ENCODE results near the gene ASB11. TPM values are rescaled to one million over a fixed set of nuclear protein-coding genes. Genes with fewer than 3 reads are reported as not detected.

ASB11 gene
- total RNA-seq, 1 donor from 2014 or later, result not detected

DNA sequence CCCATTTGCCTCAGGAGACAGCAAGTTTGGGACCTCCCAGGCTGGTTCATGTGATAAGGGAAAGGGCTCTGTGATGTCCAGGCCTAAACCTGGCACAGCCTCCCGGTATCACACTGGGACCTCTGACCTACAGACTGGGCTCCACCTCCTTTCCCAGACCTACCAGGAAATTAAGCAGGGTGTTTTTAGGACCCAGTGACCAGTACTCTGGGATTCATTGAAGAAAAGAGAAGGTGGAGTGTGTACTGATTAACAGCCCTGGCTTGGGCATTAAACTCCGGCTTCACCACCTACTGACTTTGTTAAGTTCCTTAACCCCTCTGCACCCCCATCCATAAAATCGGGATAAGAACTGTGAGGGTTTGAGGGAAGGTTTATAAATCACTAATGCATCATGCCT lies 74.1 kb downstream of the ASB11 start:
- Histone ChIP-seq H3K27ac (no peak overlapping the region), H3K9me3 (no peaks in the 10 kb centered on the region), H3K36me3 (no peaks in the 10 kb centered on the region), H3K4me3 (no peak overlapping the region), H3K27me3 (no peaks in the 10 kb centered on the region), H3K4me1 (no peaks in the 10 kb centered on the region)
- intact Hi-C loops (cut with DNase I), result no loop called here
- TF ChIP-seq POLR2A (IDR thresholded peaks at IDR 0.05) (no peak), CTCF (IDR thresholded peaks at IDR 0.05) (no peak)
- DNase-seq (ENCODE audit: extremely low spot score in 2 of 2), result no peak

DNA sequence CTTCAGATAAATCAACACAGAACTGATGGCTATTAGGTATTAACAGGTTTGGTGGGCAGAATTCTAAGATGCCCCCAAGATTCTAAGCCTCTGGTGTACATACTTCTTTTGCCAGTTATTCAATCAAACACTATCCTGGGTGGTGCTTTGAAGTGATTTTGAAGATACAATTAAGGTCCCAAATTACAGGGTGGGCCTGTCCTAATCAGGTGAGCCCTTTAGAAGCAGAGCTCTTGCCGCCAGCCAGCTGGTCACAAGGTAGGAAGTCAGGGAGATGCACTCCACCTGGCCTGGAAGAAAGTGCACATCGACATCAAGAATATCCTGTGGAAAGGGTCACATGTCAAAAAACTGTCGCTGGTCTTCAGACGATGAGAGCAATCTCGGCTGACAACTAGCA lies 75.0 kb downstream of the ASB11 start:
- no peaks in the 10 kb centered on the region for H3K9me3 ChIP-seq
- H3K4me1 ChIP-seq, result no peaks in the 10 kb centered on the region
- no peak overlapping the region for H3K4me3 ChIP-seq
- no peaks in the 10 kb centered on the region for H3K36me3 ChIP-seq
- no peaks in the 10 kb centered on the region for H3K27me3 ChIP-seq
- no peak for DNase-seq (ENCODE audit: extremely low spot score in 2 of 2)
- no peak for TF ChIP-seq POLR2AphosphoS5 (IDR thresholded peaks at IDR 0.05; ENCODE audit: insufficient read depth in 1 of 2, low read depth in 1 of 2)
- no peak for TF ChIP-seq CTCF (IDR thresholded peaks at IDR 0.05)
- no peak for TF ChIP-seq POLR2A (IDR thresholded peaks at IDR 0.05)
- no peak overlapping the region for H3K27ac ChIP-seq
- intact Hi-C loops (cut with DNase I), result no loop called here

DNA sequence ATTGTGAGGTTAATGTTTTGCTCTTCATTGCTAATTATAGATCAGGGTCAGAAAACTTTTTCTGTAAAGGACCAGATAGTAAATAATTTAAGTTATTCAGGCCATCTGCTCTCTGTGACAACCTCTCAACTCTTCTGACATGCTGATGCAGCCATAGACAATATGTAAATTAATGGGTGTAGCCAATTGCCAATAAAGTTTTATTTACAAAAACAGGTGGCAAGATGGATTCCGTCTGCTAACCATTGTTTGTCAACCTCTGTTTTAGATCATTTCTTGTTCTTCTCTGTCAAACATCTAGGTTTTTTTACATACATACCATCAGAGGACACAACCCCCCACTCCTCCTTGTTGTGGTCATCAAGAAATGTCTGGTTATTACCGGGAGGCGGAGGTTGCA lies 79.3 kb downstream of the ASB11 start:
- no peak for TF ChIP-seq CTCF (IDR thresholded peaks at IDR 0.05)
- TF ChIP-seq POLR2A (IDR thresholded peaks at IDR 0.05), result no peak
- no peak for TF ChIP-seq POLR2AphosphoS5 (IDR thresholded peaks at IDR 0.05; ENCODE audit: insufficient read depth in 1 of 2, low read depth in 1 of 2)
- intact Hi-C loops (cut with DNase I), result no loop called here
- DNase-seq (ENCODE audit: extremely low spot score in 2 of 2), result no peak
- H3K36me3 ChIP-seq, result no peaks in the 10 kb centered on the region
- H3K9me3 ChIP-seq, result no peaks in the 10 kb centered on the region
- no peak overlapping the region for H3K4me3 ChIP-seq
- no peaks in the 10 kb centered on the region for H3K27me3 ChIP-seq
- no peak overlapping the region for H3K27ac ChIP-seq
- H3K4me1 ChIP-seq, result no peaks in the 10 kb centered on the region

- Histone ChIP-seq H3K27ac (no peak overlapping the region), H3K9me3 (no peaks in the 10 kb centered on the region), H3K4me1 (no peaks in the 10 kb centered on the region), H3K36me3 (no peaks in the 10 kb centered on the region), H3K27me3 (no peaks in the 10 kb centered on the region), H3K4me3 (no peak overlapping the region)
- no peak for TF ChIP-seq POLR2A (IDR thresholded peaks at IDR 0.05)
- no peak for TF ChIP-seq CTCF (IDR thresholded peaks at IDR 0.05)
- TF ChIP-seq POLR2AphosphoS5 (IDR thresholded peaks at IDR 0.05; ENCODE audit: insufficient read depth in 1 of 2, low read depth in 1 of 2), result no peak
- no peak for DNase-seq (ENCODE audit: extremely low spot score in 2 of 2)
- intact Hi-C loops (cut with DNase I), result no loop called here
These were observed 80.4 kb downstream of the ASB11 start for GRCh38 chrX:15235001-15235400.

GRCh38 chrX:15233416-15234015 lies 81.9 kb downstream of the ASB11 start:
- no peaks in the 10 kb centered on the region for H3K36me3 ChIP-seq
- no peaks in the 10 kb centered on the region for H3K4me1 ChIP-seq
- no peak overlapping the region for H3K27ac ChIP-seq
- no peaks in the 10 kb centered on the region for H3K27me3 ChIP-seq
- intact Hi-C loops (cut with DNase I), result no loop called here
- no peak overlapping the region for H3K4me3 ChIP-seq
- TF ChIP-seq CTCF (IDR thresholded peaks at IDR 0.05) (no peak), POLR2AphosphoS5 (IDR thresholded peaks at IDR 0.05; ENCODE audit: insufficient read depth in 1 of 2, low read depth in 1 of 2) (no peak), POLR2A (IDR thresholded peaks at IDR 0.05) (no peak)
- no peaks in the 10 kb centered on the region for H3K9me3 ChIP-seq
- DNase-seq (ENCODE audit: extremely low spot score in 2 of 2), result no peak

Other genes starting within 250 kb of the ASB11 start
- 2.0 TPM for gene ASB9, start 45.6 kb downstream of the ASB11 start, total RNA-seq
- 8.8 TPM for gene PIGA, start 19.9 kb upstream of the ASB11 start, total RNA-seq
- gene VEGFD, start 68.8 kb upstream of the ASB11 start, total RNA-seq, result 5.4 TPM
- gene PIR, start 177.7 kb upstream of the ASB11 start, total RNA-seq, result 24.1 TPM
- 2.0 TPM for gene BMX, start 185.2 kb upstream of the ASB11 start, total RNA-seq

Data from vagina (tissue), 2 donors.